CD4-positive, CD25-positive, alpha-beta regulatory T cell (primary cell): ENCODE data around the gene PLB1. TPM values are rescaled to one million over a fixed set of nuclear protein-coding genes. Genes with fewer than 3 reads are reported as not detected.

Source experiments
- ATAC-seq, 2 donors: fragments of 150-1000 bp; cut with Tn5 transposase; one replicate each; pipeline ENCODE4 v1.10.0; 2021; ENCODE audit warnings: low read depth in 2 of 2, moderate number of reproducible peaks in 2 of 2, moderate library complexity in 1 of 2
- DNase-seq, 3 donors: peaks; one replicate each; pipeline versions ENCODE4 v3.0.0 to v3.0.0-alpha.2; 2012 to 2022; ENCODE audit warnings: mixed read lengths in 1 of 3
- H3K27ac ChIP-seq: one replicate; pipeline ENCODE4 v1.7.0; 2013; ENCODE audit warnings: mild to moderate bottlenecking, low read length; ENCODE audit not compliant: insufficient read depth, poor library complexity, severe bottlenecking
- H3K27me3 ChIP-seq: one replicate; pipeline ENCODE4 v1.7.0; 2013; ENCODE audit warnings: low read length; ENCODE audit not compliant: control insufficient read depth, insufficient read depth
- H3K36me3 ChIP-seq: one replicate; pipeline ENCODE4 v1.7.0; 2013; ENCODE audit warnings: mild to moderate bottlenecking, low read length, moderate library complexity; ENCODE audit not compliant: control insufficient read depth, insufficient read depth
- H3K4me1 ChIP-seq: 2 replicates; pipeline ENCODE4 v1.7.0; 2013; ENCODE audit warnings: mild to moderate bottlenecking, low read length; ENCODE audit not compliant: insufficient read depth, control insufficient read depth, poor library complexity, severe bottlenecking
- H3K4me3 ChIP-seq: one replicate; pipeline ENCODE4 v1.7.0; 2013; ENCODE audit warnings: low read depth, mild to moderate bottlenecking, low read length, moderate library complexity
- H3K9me3 ChIP-seq, 2 experiments: 1 replicate in 1 of 2; 2 replicates in 1 of 2; pipeline ENCODE4 v1.7.0; 2013; ENCODE audit warnings: low read length in 2 of 2, mild to moderate bottlenecking in 1 of 2, moderate library complexity in 1 of 2; ENCODE audit not compliant: control insufficient read depth in 2 of 2
- H3K27ac Mint-ChIP-seq, 3 donors: one replicate each; pipeline ENCODE4 v1.8.0; 2020 to 2022; ENCODE audit warnings: mild to moderate bottlenecking in 3 of 3, mixed read lengths in 3 of 3, moderate library complexity in 2 of 3
- H3K27me3 Mint-ChIP-seq: one replicate; pipeline ENCODE4 v1.8.0; 2022; ENCODE audit warnings: mild to moderate bottlenecking, mixed read lengths
- H3K36me3 Mint-ChIP-seq: one replicate; pipeline ENCODE4 v1.8.0; 2020; ENCODE audit warnings: mixed read lengths
- H3K4me1 Mint-ChIP-seq, 4 donors: one replicate each; pipeline ENCODE4 v1.8.0; 2020 to 2022; ENCODE audit warnings: mixed read lengths in 4 of 4, mild to moderate bottlenecking in 1 of 4
- H3K4me3 Mint-ChIP-seq, 4 donors: one replicate each; pipeline ENCODE4 v1.8.0; 2020 to 2022; ENCODE audit warnings: mild to moderate bottlenecking in 4 of 4, mixed read lengths in 4 of 4, moderate library complexity in 3 of 4
- H3K9me3 Mint-ChIP-seq, 7 donors: one replicate each; pipeline ENCODE4 v1.8.0; 2020 to 2022; ENCODE audit warnings: mixed read lengths in 7 of 7, mild to moderate bottlenecking in 3 of 7, moderate library complexity in 2 of 7
- polyA plus RNA-seq, 4 donors: library from polyadenylated mRNA; unstranded; fragments of 300-500 nt; fragmentation: Illumina TruSeq; gene quantifications; one replicate each; pipeline ENCODE4 v1.2.3, GENCODE V29; 2021
- total RNA-seq: library from RNA; stranded (reverse); gene quantifications from one replicate; pipeline ENCODE4 v1.2.3, GENCODE V29; 2022

The PLB1 gene
- total and polyA plus RNA-seq, 5 donors from 2014 or later = 0.08 to 2.5 (median 0.97) TPM

- Histone ChIP-seq H3K4me3 (no peak overlapping the region), H3K36me3 (no peaks in the 10 kb centered on the region), H3K27ac (no peak overlapping the region), H3K4me1 (peaks cover 39% of the 10 kb centered on the region), H3K9me3 (no peaks in the 10 kb centered on the region), H3K27me3 (no peaks in the 10 kb centered on the region)
- Mint-ChIP-seq H3K27me3 (no peaks in the 10 kb centered on the region), H3K4me1 (peaks cover 15 to 49% (median 33%) of the 10 kb centered on the region in 4 donors), H3K27ac (no peak overlapping the region), H3K36me3 (no peaks in the 10 kb centered on the region), H3K9me3 (no peaks in the 10 kb centered on the region), H3K4me3 (no peak overlapping the region)
- DNase-seq (no peak), ATAC-seq (no peak)
Observed at GRCh38 chr2:28590496-28591301, 94.8 kb downstream of the PLB1 start.

GRCh38 chr2:28591711-28592335 is 96.0 kb downstream of the PLB1 start:
- Mint-ChIP-seq H3K4me3 (no peak overlapping the region), H3K27me3 (no peaks in the 10 kb centered on the region), H3K9me3 (no peaks in the 10 kb centered on the region), H3K36me3 (no peaks in the 10 kb centered on the region), H3K27ac (no peak overlapping the region), H3K4me1 (peaks cover 15 to 43% (median 30%) of the 10 kb centered on the region in 4 donors)
- Histone ChIP-seq H3K9me3 (no peaks in the 10 kb centered on the region), H3K36me3 (no peaks in the 10 kb centered on the region), H3K27me3 (no peaks in the 10 kb centered on the region), H3K4me1 (peaks cover 30% of the 10 kb centered on the region), H3K27ac (no peak overlapping the region), H3K4me3 (no peak overlapping the region)
- ATAC-seq = no peak
- no peak for DNase-seq

GRCh38 chr2:28592481-28592880 is 96.6 kb downstream of the PLB1 start:
- Mint-ChIP-seq H3K4me1 (peaks cover 10 to 36% (median 24%) of the 10 kb centered on the region in 4 donors), H3K36me3 (no peaks in the 10 kb centered on the region), H3K4me3 (no peak overlapping the region), H3K9me3 (no peaks in the 10 kb centered on the region), H3K27me3 (no peaks in the 10 kb centered on the region), H3K27ac (peak overlapping the region in 2 of 3 donors; percentile 87)
- H3K27me3 ChIP-seq = no peaks in the 10 kb centered on the region
- H3K9me3 ChIP-seq = no peaks in the 10 kb centered on the region
- H3K4me3 ChIP-seq = no peak overlapping the region
- H3K27ac ChIP-seq = no peak overlapping the region
- H3K36me3 ChIP-seq = no peaks in the 10 kb centered on the region
- H3K4me1 ChIP-seq = peaks cover 24% of the 10 kb centered on the region
- no peak for DNase-seq
- no peak for ATAC-seq

GRCh38 chr2:28593160-28593755 is 97.4 kb downstream of the PLB1 start:
- no peak overlapping the region for H3K27ac Mint-ChIP-seq
- Histone ChIP-seq H3K4me1 (peaks cover 16% of the 10 kb centered on the region), H3K27me3 (no peaks in the 10 kb centered on the region), H3K36me3 (no peaks in the 10 kb centered on the region), H3K9me3 (no peaks in the 10 kb centered on the region), H3K27ac (no peak overlapping the region), H3K4me3 (no peak overlapping the region)
- H3K4me1 Mint-ChIP-seq = peaks cover 10 to 28% (median 17%) of the 10 kb centered on the region in 4 donors
- H3K36me3 Mint-ChIP-seq = no peaks in the 10 kb centered on the region
- no peaks in the 10 kb centered on the region for H3K9me3 Mint-ChIP-seq
- H3K4me3 Mint-ChIP-seq = no peak overlapping the region
- ATAC-seq (no peak), DNase-seq (no peak)
- H3K27me3 Mint-ChIP-seq = no peaks in the 10 kb centered on the region

GRCh38 chr2:28594000-28594331 is 98.1 kb downstream of the PLB1 start:
- H3K9me3 ChIP-seq = no peaks in the 10 kb centered on the region
- no peaks in the 10 kb centered on the region for H3K27me3 ChIP-seq
- peak overlapping the region; percentile 73 for H3K27ac ChIP-seq
- peak overlapping the region; percentile 2 to 75 (median 36) for H3K4me3 Mint-ChIP-seq
- H3K4me1 ChIP-seq = peaks cover 13% of the 10 kb centered on the region
- peaks cover 10 to 23% (median 13%) of the 10 kb centered on the region in 4 donors for H3K4me1 Mint-ChIP-seq
- no peak for DNase-seq
- H3K36me3 Mint-ChIP-seq = no peaks in the 10 kb centered on the region
- H3K27me3 Mint-ChIP-seq = no peaks in the 10 kb centered on the region
- ATAC-seq = peak in 1 of 2 donors; percentile 7
- no peaks in the 10 kb centered on the region for H3K9me3 Mint-ChIP-seq
- peak overlapping the region; percentile 63 for H3K4me3 ChIP-seq
- H3K27ac Mint-ChIP-seq = peak overlapping the region in 2 of 3 donors; percentile 93 to 96
- no peaks in the 10 kb centered on the region for H3K36me3 ChIP-seq

- Histone ChIP-seq H3K27me3 (no peaks in the 10 kb centered on the region), H3K9me3 (no peaks in the 10 kb centered on the region), H3K27ac (peak overlapping the region; percentile 73), H3K36me3 (no peaks in the 10 kb centered on the region), H3K4me3 (peak overlapping the region; percentile 63), H3K4me1 (peaks cover 13% of the 10 kb centered on the region)
- Mint-ChIP-seq H3K27ac (peak overlapping the region; percentile 92 to 96 (median 93)), H3K4me1 (peaks cover 10 to 19% (median 13%) of the 10 kb centered on the region in 4 donors), H3K36me3 (no peaks in the 10 kb centered on the region), H3K4me3 (peak overlapping the region; percentile 24 to 75 (median 54)), H3K27me3 (no peaks in the 10 kb centered on the region), H3K9me3 (no peaks in the 10 kb centered on the region)
- ATAC-seq = peak; percentile 80 to 81
- DNase-seq = peak; percentile 74 to 84 (median 78)
Observed at GRCh38 chr2:28594332-28595108, 98.7 kb downstream of the PLB1 start.

GRCh38 chr2:28595323-28595722 is 99.5 kb downstream of the PLB1 start:
- peak overlapping the region in 2 of 3 donors; percentile 93 to 96 for H3K27ac Mint-ChIP-seq
- no peak for ATAC-seq

More at GRCh38 chr2:28595323-28595722, 99.5 kb downstream of the PLB1 start:
- Histone ChIP-seq H3K4me1 (peaks cover 13% of the 10 kb centered on the region), H3K9me3 (no peaks in the 10 kb centered on the region), H3K27ac (peak overlapping the region; percentile 73), H3K4me3 (no peak overlapping the region), H3K27me3 (no peaks in the 10 kb centered on the region), H3K36me3 (no peaks in the 10 kb centered on the region)
- peaks cover 10 to 14% (median 13%) of the 10 kb centered on the region in 4 donors for H3K4me1 Mint-ChIP-seq
- peak overlapping the region in 1 of 4 donors; percentile 13 for H3K4me3 Mint-ChIP-seq
- DNase-seq = no peak
- H3K27me3 Mint-ChIP-seq = no peaks in the 10 kb centered on the region
- H3K9me3 Mint-ChIP-seq = no peaks in the 10 kb centered on the region
- H3K36me3 Mint-ChIP-seq = no peaks in the 10 kb centered on the region
